GM23248 (cell line): ENCODE measurements around the gene BIRC5. TPM values are rescaled to one million over a fixed set of nuclear protein-coding genes. Genes with fewer than 3 reads are reported as not detected.

Source experiments
- DNase-seq: peaks from one replicate; pipeline ENCODE4 v3.0.0-alpha.2; 2015
- H2AFZ ChIP-seq: fragments of 200-600 bp; sonication (generic); 2 replicates; pipeline ENCODE4 v1.6.1; 2016; ENCODE audit warnings: antibody characterized with exemption
- H3F3A ChIP-seq: fragments of 200-600 bp; sonication (generic); 2 replicates; pipeline ENCODE4 v1.6.1; 2016; ENCODE audit warnings: mild to moderate bottlenecking, antibody characterized with exemption, mixed run types; ENCODE audit not compliant: insufficient read depth
- H3K27ac ChIP-seq: fragments of 200-600 bp; sonication (generic); 2 replicates; pipeline ENCODE4 v1.5.1; 2016; ENCODE audit warnings: mild to moderate bottlenecking
- H3K27me3 ChIP-seq: fragments of 200-600 bp; sonication (generic); replicated peaks from 2 replicates; pipeline ENCODE4 v1.6.1; 2016; ENCODE audit warnings: mild to moderate bottlenecking; ENCODE audit not compliant: insufficient read depth
- H3K36me3 ChIP-seq: fragments of 200-600 bp; sonication (generic); 2 replicates; pipeline ENCODE4 v1.6.1; 2016; ENCODE audit warnings: low read depth, mild to moderate bottlenecking
- H3K4me1 ChIP-seq: fragments of 200-600 bp; sonication (generic); 2 replicates; pipeline ENCODE4 v1.6.1; 2016; ENCODE audit warnings: mild to moderate bottlenecking; ENCODE audit not compliant: insufficient read depth
- H3K4me2 ChIP-seq: fragments of 200-600 bp; sonication (generic); one replicate; pipeline ENCODE4 v1.6.1; 2016; ENCODE audit warnings: mild to moderate bottlenecking; ENCODE audit not compliant: unreplicated experiment
- H3K4me3 ChIP-seq: fragments of 200-600 bp; sonication (generic); 2 replicates; pipeline ENCODE4 v1.5.1; 2016; ENCODE audit warnings: mild to moderate bottlenecking
- H3K79me2 ChIP-seq: fragments of 200-600 bp; sonication (generic); 2 replicates; pipeline ENCODE4 v1.6.1; 2016; ENCODE audit warnings: mild to moderate bottlenecking; ENCODE audit not compliant: insufficient read depth
- H3K9ac ChIP-seq: fragments of 200-600 bp; sonication (generic); 2 replicates; pipeline ENCODE4 v1.6.1; 2016; ENCODE audit warnings: mild to moderate bottlenecking
- H3K9me2 ChIP-seq: fragments of 200-600 bp; sonication (generic); 2 replicates; pipeline ENCODE4 v1.6.1; 2016; ENCODE audit warnings: mixed run types, mild to moderate bottlenecking, moderate library complexity; ENCODE audit not compliant: insufficient read depth
- H3K9me3 ChIP-seq: fragments of 200-600 bp; sonication (generic); one replicate; pipeline ENCODE4 v1.6.1; 2017; ENCODE audit warnings: low read depth
- H4K20me1 ChIP-seq: fragments of 200-600 bp; sonication (generic); 2 replicates; pipeline ENCODE4 v1.6.0; 2016; ENCODE audit not compliant: insufficient read depth
- EZH2 ChIP-seq: fragments of 200-600 bp; sonication (generic); IDR thresholded peaks from 2 replicates; pipeline ENCODE4 v1.6.1; 2018; ENCODE audit warnings: antibody characterized with exemption, mild to moderate bottlenecking; ENCODE audit not compliant: insufficient read depth, poor library complexity, severe bottlenecking
- EZH2phosphoT487 ChIP-seq: fragments of 200-600 bp; sonication (generic); IDR thresholded peaks from 2 replicates; pipeline ENCODE4 v1.6.1; 2018; ENCODE audit warnings: antibody characterized with exemption, moderate library complexity, mild to moderate bottlenecking, low read depth; ENCODE audit not compliant: insufficient read depth
- WGBS, 2 experiments: methylation state at CpG; one replicate each; pipeline ENCODE4 v1.1.6; 2015 to 2017; ENCODE audit warnings: low lambda C conversion rate in 2 of 2, low coverage in 1 of 2; ENCODE audit errors: missing lambda C conversion rate in 2 of 2; 5-methylcytosine and 5-hydroxymethylcytosine counted together
- in situ Hi-C: fragments of 300-500 bp; cut with MboI; formaldehyde crosslinking; loops from 2 replicates; pipeline ENCODE4 v1.15.0; 2020
- polyA plus RNA-seq: library from polyadenylated mRNA; unstranded; fragments of >200 nt; fragmentation: Nextera tagmentation; extraction: Ambion mirVana; gene quantifications from 2 replicates; pipeline ENCODE4 v1.2.1, GENCODE V29; 2016
- total RNA-seq: library from RNA; depleted of rRNA; stranded (reverse); fragments of >200 nt; shearing (Covaris generic); gene quantifications from 2 replicates; pipeline ENCODE4 v1.2.3, GENCODE V29; 2014; rRNA removed

The BIRC5 gene
- 30.9 and 32.5 TPM in 2 replicates for total RNA-seq
- 42.3 and 44.4 TPM in 2 replicates for polyA plus RNA-seq

DNA sequence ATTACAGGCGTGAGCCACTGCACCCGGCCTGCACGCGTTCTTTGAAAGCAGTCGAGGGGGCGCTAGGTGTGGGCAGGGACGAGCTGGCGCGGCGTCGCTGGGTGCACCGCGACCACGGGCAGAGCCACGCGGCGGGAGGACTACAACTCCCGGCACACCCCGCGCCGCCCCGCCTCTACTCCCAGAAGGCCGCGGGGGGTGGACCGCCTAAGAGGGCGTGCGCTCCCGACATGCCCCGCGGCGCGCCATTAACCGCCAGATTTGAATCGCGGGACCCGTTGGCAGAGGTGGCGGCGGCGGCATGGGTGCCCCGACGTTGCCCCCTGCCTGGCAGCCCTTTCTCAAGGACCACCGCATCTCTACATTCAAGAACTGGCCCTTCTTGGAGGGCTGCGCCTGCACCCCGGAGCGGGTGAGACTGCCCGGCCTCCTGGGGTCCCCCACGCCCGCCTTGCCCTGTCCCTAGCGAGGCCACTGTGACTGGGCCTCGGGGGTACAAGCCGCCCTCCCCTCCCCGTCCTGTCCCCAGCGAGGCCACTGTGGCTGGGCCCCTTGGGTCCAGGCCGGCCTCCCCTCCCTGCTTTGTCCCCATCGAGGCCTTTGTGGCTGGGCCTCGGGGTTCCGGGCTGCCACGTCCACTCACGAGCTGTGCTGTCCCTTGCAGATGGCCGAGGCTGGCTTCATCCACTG lies at the start of gene BIRC5:
Gene BIRC5, plus strand, starts transcription at position 238 of the 690 bp plus-strand sequence. Its CDS starts 64 bp downstream, at position 302.
- H3K79me2 ChIP-seq, result peaks cover 34% of the 10 kb centered on the region
- peak within 1 kb of the TSS; percentile 88 for H3K4me2 ChIP-seq
- H3K9ac ChIP-seq, result peak within 1 kb of the TSS; percentile 83
- no peaks in the 10 kb centered on the region for H3K9me2 ChIP-seq
- no peaks in the 10 kb centered on the region for H3K36me3 ChIP-seq
- in situ Hi-C loops, result no loop called here
- no peaks in the 10 kb centered on the region for H3F3A ChIP-seq
- H2AFZ ChIP-seq, result peak within 1 kb of the TSS; percentile 95
- peak within 1 kb of the TSS; percentile 83 for H3K4me3 ChIP-seq
- H3K27ac ChIP-seq, result peak within 1 kb of the TSS; percentile 9; the same call in 1 of the 2 replicates
- DNase-seq, result peak; percentile 98
- TF ChIP-seq EZH2phosphoT487 (no peak), EZH2 (no peak)
- no peaks in the 10 kb centered on the region for H3K27me3 ChIP-seq
- 2% methylated on average over 60 of the region's 60 CpGs for WGBS, 2 experiments
- H3K9me3 ChIP-seq, result no peaks in the 10 kb centered on the region
- H3K4me1 ChIP-seq, result no peaks in the 10 kb centered on the region
- no peaks in the 10 kb centered on the region for H4K20me1 ChIP-seq

DNA sequence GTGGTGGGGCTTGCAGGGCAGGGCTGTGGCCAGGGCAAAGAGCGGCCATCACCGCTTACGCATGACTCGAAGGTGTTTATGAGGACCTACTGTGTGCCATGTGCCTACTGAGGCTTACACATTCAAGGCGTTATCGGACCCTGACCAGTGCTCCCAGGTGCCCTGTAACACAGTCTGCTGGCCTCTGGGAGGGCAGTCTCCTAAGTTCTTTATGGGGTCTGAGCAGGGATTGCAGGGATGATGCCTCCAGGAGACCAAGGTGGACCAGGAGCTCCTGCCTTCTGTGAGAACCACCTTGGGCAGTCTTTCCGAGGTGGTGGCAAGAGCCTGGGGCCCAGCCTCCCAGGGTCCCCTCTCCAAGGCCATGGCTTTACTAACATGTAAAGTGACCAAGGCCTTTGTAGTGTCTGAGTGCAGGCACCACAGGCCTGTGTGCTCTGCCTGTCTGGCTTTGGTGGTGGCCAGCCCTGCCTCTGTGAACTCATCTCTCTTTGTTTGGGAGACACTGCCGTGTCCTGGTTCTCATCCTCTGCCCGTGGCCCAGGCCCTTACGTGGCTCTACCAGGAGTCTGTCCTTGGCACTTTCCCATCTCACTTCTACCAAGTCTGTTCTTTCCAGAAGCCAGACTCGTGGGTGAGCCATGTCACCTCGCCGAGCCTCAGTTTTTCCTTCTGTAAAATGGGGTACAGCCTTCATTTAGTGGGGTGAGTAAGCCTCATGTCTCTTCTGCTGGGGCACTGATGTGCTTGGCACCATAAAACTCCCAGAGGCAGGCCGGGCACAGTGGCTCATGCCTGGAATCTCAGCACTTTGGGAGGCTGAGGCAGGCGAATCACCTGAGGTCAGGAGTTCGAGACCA lies 49.1 kb upstream of the BIRC5 start:
- no peak overlapping the region for H3K4me3 ChIP-seq
- H3K9ac ChIP-seq, result no peak overlapping the region
- H3K4me1 ChIP-seq, result no peaks in the 10 kb centered on the region
- H3K36me3 ChIP-seq, result no peaks in the 10 kb centered on the region
- H3K27ac ChIP-seq, result no peak overlapping the region
- H4K20me1 ChIP-seq, result no peaks in the 10 kb centered on the region
- no peaks in the 10 kb centered on the region for H3K9me2 ChIP-seq
- no peaks in the 10 kb centered on the region for H3K27me3 ChIP-seq
- H3F3A ChIP-seq, result no peaks in the 10 kb centered on the region
- TF ChIP-seq EZH2, result no peak
- no peak for TF ChIP-seq EZH2phosphoT487
- in situ Hi-C loops, result no loop called here
- no peaks in the 10 kb centered on the region for H3K79me2 ChIP-seq
- 92 to 94% methylated on average over 16 of the region's 16 CpGs for WGBS, 2 experiments
- H3K9me3 ChIP-seq, result no peaks in the 10 kb centered on the region
- no peak overlapping the region for H3K4me2 ChIP-seq
- no peak for DNase-seq
- no peak overlapping the region for H2AFZ ChIP-seq

DNA sequence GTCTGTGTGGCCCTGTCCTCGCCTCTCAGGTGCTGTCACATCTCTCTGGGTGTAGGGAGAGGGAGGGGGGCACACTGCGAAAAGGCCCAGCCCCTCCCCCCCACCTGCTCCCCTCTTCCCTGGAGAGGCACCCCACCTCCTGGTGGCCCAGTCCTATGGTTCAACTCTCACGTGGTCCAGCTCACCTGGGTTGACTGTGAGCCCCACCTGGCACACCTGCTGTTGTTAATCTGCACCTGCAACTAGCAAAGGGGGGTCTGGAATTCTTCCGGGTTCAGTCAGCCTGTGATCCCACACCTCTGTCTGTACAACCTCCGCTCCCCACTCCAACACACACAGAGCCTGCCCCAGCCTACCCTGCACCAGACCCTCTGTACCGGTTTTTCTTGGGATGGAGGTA lies 47.6 kb upstream of the BIRC5 start:
- H3K9ac ChIP-seq, result no peak overlapping the region
- DNase-seq, result no peak
- no peak overlapping the region for H2AFZ ChIP-seq
- no peak overlapping the region for H3K27ac ChIP-seq
- TF ChIP-seq EZH2 (no peak), EZH2phosphoT487 (no peak)
- no peaks in the 10 kb centered on the region for H3K27me3 ChIP-seq
- H3K4me3 ChIP-seq, result no peak overlapping the region
- WGBS, 2 experiments, result 38 to 53% methylated on average over 5 to 6 of the region's 6 CpGs
- no peaks in the 10 kb centered on the region for H3K9me2 ChIP-seq
- H4K20me1 ChIP-seq, result no peaks in the 10 kb centered on the region
- no peak overlapping the region for H3K4me2 ChIP-seq
- H3K4me1 ChIP-seq, result no peaks in the 10 kb centered on the region
- in situ Hi-C loops, result no loop called here
- H3K36me3 ChIP-seq, result no peaks in the 10 kb centered on the region
- H3K9me3 ChIP-seq, result no peaks in the 10 kb centered on the region
- H3F3A ChIP-seq, result no peaks in the 10 kb centered on the region
- H3K79me2 ChIP-seq, result no peaks in the 10 kb centered on the region

DNA sequence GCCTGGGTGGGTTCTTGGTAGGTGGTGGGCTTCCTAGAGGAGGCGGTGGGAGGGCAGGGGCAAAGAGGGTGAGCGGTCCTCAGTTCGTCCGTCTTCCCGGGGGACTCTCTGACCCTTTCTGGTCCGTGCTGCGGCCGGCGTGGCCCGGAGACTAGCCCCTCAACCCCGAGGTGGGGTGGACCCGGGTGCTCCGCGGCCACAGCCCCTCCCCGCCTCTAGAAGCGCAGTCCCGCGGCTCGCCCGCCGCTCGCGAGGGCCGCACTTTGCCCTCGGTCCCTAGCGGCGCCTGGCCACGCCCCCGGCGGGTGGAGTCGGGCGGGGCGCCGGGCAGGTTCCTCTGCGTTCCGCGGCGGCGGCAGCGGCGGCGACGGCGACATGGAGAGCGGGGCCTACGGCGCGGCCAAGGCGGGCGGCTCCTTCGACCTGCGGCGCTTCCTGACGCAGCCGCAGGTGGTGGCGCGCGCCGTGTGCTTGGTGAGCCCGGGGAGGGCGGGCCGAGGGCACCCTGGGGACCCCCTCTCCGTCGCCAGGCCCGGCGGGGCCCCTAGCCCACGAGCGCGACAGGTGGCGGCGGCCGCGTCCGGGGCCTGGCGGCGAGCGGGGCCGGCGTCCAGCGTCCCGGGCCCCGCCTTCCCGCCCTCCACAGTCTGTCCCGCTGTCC lies 45.7 kb upstream of the BIRC5 start, which contains the start of gene SYNGR2:
Gene SYNGR2, plus strand, starts transcription at position 340 of the 661 bp plus-strand sequence. Its CDS starts 36 bp downstream, at position 376.
- in situ Hi-C loops, result no loop called here
- peak; percentile 66 for DNase-seq
- H3F3A ChIP-seq, result no peaks in the 10 kb centered on the region
- no peaks in the 10 kb centered on the region for H3K27me3 ChIP-seq
- TF ChIP-seq EZH2, result no peak
- no peak for TF ChIP-seq EZH2phosphoT487
- no peaks in the 10 kb centered on the region for H3K36me3 ChIP-seq
- peak within 1 kb of the TSS; percentile 56 for H3K4me3 ChIP-seq
- H3K27ac ChIP-seq, result no peak within 1 kb of the TSS
- H3K79me2 ChIP-seq, result no peaks in the 10 kb centered on the region
- peak within 1 kb of the TSS; percentile 51 for H2AFZ ChIP-seq
- no peaks in the 10 kb centered on the region for H3K4me1 ChIP-seq
- 1 to 3% methylated on average over 35 to 45 of the region's 84 CpGs for WGBS, 2 experiments
- peak within 1 kb of the TSS; percentile 22; the same call in 1 of the 2 replicates for H3K9ac ChIP-seq
- no peaks in the 10 kb centered on the region for H3K9me3 ChIP-seq
- peak within 1 kb of the TSS; percentile 65 for H3K4me2 ChIP-seq
- H4K20me1 ChIP-seq, result no peaks in the 10 kb centered on the region
- no peaks in the 10 kb centered on the region for H3K9me2 ChIP-seq
